ENCODE measurements around the gene OLR1. TPM values are rescaled to one million over a fixed set of nuclear protein-coding genes. Genes with fewer than 3 reads are reported as not detected.

OLR1 gene
- total RNA-seq, 1 donor from 2014 or later, result 0.98 TPM

DNA sequence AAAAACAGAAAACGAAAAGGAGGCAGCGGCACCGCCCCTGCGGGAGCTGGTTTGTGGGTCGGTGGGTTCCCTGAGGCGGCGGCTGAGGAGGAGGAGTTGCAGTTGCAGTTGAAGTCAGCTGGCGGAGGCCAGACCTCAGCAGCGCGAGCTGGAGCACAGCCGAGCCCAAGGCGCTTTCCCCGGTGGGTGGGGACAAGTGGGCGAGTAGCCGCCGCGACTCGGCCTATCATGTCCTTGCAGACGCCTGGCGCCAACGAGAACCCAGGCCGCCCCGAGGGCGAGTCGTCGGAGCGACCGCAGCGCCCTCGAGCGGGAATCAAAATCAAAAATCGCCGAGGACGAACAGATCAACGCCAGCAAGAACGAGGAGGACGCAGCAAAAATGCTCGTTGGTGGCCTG is 60.5 kb downstream of the OLR1 start:
- H2AFZ ChIP-seq (ENCODE audit: low read depth, low read length), result no peak overlapping the region
- Mint-ChIP-seq H3K4me3 (ENCODE audit: unreplicated experiment) (no peak overlapping the region), H3K9me3 (ENCODE audit: unreplicated experiment) (peaks cover 2% of the 10 kb centered on the region), H3K27me3 (ENCODE audit: low read depth, unreplicated experiment) (no peaks in the 10 kb centered on the region), H3K4me1 (ENCODE audit: low read depth, unreplicated experiment) (no peaks in the 10 kb centered on the region), H3K36me3 (ENCODE audit: low read depth, unreplicated experiment) (no peaks in the 10 kb centered on the region), H3K27ac (ENCODE audit: unreplicated experiment) (no peak overlapping the region)
- H3K36me3 ChIP-seq (ENCODE audit: insufficient read depth, low read length), result no peaks in the 10 kb centered on the region
- H4K20me1 ChIP-seq (ENCODE audit: insufficient read depth, low read length), result no peaks in the 10 kb centered on the region
- H3K79me2 ChIP-seq (ENCODE audit: insufficient read depth, low read length), result no peaks in the 10 kb centered on the region
- FAIRE-seq (no peak), DNase-seq (ENCODE audit: low read depth) (no peak)
- H3K4me2 ChIP-seq (ENCODE audit: low read length), result no peak overlapping the region
- no peaks in the 10 kb centered on the region for H3K4me1 ChIP-seq (ENCODE audit: insufficient read depth, low read length)
- no peak overlapping the region for H3K9ac ChIP-seq (ENCODE audit: low read length)
- no peaks in the 10 kb centered on the region for H3K27me3 ChIP-seq (ENCODE audit: insufficient read depth, low read length)
- H3K9me3 ChIP-seq (ENCODE audit: insufficient read depth, low read depth, low read length), result no peaks in the 10 kb centered on the region
- TF ChIP-seq, protein P1, sequence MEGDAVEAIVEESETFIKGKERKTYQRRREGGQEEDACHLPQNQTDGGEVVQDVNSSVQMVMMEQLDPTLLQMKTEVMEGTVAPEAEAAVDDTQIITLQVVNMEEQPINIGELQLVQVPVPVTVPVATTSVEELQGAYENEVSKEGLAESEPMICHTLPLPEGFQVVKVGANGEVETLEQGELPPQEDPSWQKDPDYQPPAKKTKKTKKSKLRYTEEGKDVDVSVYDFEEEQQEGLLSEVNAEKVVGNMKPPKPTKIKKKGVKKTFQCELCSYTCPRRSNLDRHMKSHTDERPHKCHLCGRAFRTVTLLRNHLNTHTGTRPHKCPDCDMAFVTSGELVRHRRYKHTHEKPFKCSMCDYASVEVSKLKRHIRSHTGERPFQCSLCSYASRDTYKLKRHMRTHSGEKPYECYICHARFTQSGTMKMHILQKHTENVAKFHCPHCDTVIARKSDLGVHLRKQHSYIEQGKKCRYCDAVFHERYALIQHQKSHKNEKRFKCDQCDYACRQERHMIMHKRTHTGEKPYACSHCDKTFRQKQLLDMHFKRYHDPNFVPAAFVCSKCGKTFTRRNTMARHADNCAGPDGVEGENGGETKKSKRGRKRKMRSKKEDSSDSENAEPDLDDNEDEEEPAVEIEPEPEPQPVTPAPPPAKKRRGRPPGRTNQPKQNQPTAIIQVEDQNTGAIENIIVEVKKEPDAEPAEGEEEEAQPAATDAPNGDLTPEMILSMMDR (IDR thresholded peaks at IDR 0.05; ENCODE audit: insufficient read depth, low read depth, low read length), result no peak
- no peak for TF ChIP-seq EZH2 (IDR thresholded peaks at IDR 0.05; ENCODE audit: insufficient read depth, low read length)
- H3K27ac ChIP-seq (ENCODE audit: low read depth, low read length), result no peak overlapping the region
- no peak overlapping the region for H3K4me3 ChIP-seq (ENCODE audit: insufficient read depth, low read depth, low read length)

- no peaks in the 10 kb centered on the region for H3K36me3 Mint-ChIP-seq (ENCODE audit: low read depth, unreplicated experiment)
- Histone ChIP-seq H2AFZ (ENCODE audit: low read depth, low read length) (no peak overlapping the region), H3K27me3 (ENCODE audit: insufficient read depth, low read length) (no peaks in the 10 kb centered on the region), H3K79me2 (ENCODE audit: insufficient read depth, low read length) (no peaks in the 10 kb centered on the region), H3K9ac (ENCODE audit: low read length) (no peak overlapping the region), H3K4me2 (ENCODE audit: low read length) (no peak overlapping the region), H4K20me1 (ENCODE audit: insufficient read depth, low read length) (no peaks in the 10 kb centered on the region), H3K27ac (ENCODE audit: low read depth, low read length) (no peak overlapping the region), H3K4me1 (ENCODE audit: insufficient read depth, low read length) (no peaks in the 10 kb centered on the region), H3K36me3 (ENCODE audit: insufficient read depth, low read length) (no peaks in the 10 kb centered on the region), H3K9me3 (ENCODE audit: insufficient read depth, low read depth, low read length) (no peaks in the 10 kb centered on the region), H3K4me3 (ENCODE audit: insufficient read depth, low read depth, low read length) (no peak overlapping the region)
- FAIRE-seq, result peak; percentile 56
- peaks cover 2% of the 10 kb centered on the region for H3K9me3 Mint-ChIP-seq (ENCODE audit: unreplicated experiment)
- H3K4me3 Mint-ChIP-seq (ENCODE audit: unreplicated experiment), result no peak overlapping the region
- DNase-seq (ENCODE audit: low read depth), result no peak
- peaks cover 2% of the 10 kb centered on the region for H3K27me3 Mint-ChIP-seq (ENCODE audit: low read depth, unreplicated experiment)
- H3K4me1 Mint-ChIP-seq (ENCODE audit: low read depth, unreplicated experiment), result no peaks in the 10 kb centered on the region
- H3K27ac Mint-ChIP-seq (ENCODE audit: unreplicated experiment), result no peak overlapping the region
- TF ChIP-seq EZH2 (IDR thresholded peaks at IDR 0.05; ENCODE audit: insufficient read depth, low read length), result no peak
- TF ChIP-seq, protein P1 (IDR thresholded peaks at IDR 0.05; ENCODE audit: insufficient read depth, low read depth, low read length), result no peak
Measured at GRCh38 chr12:10110256-10110844, 61.6 kb downstream of the OLR1 start.

Other genes with a start within 250 kb of the OLR1 start
- gene CLEC2A, start 239.8 kb downstream of the OLR1 start, total RNA-seq, result 0.84 and 2.0 TPM in 2 replicates
- gene CLEC12A, start 200.7 kb downstream of the OLR1 start, total RNA-seq, result not detected in 2 replicates
- not detected in 2 replicates for gene CLEC1B, start 173.0 kb downstream of the OLR1 start, total RNA-seq
- gene CLEC12B, start 161.5 kb downstream of the OLR1 start, total RNA-seq, result 0.14 TPM in 1 of 2 replicates, not detected in the other
- not detected in 2 replicates for gene CLEC9A, start 141.4 kb downstream of the OLR1 start, total RNA-seq
- not detected in 2 replicates for gene CLEC1A, start 73.1 kb downstream of the OLR1 start, total RNA-seq
- 1.1 and 1.4 TPM in 2 replicates for gene CLEC7A, start 41.9 kb downstream of the OLR1 start, total RNA-seq
- gene TMEM52B, start 6.9 kb upstream of the OLR1 start, total RNA-seq, result 0.45 TPM in 1 of 2 replicates, not detected in the other
- gene GABARAPL1, start 40.7 kb upstream of the OLR1 start, total RNA-seq, result 108 and 119 TPM in 2 replicates
- 0.45 and 0.91 TPM in 2 replicates for gene KLRD1, start 135.7 kb upstream of the OLR1 start, total RNA-seq
- 0.73 and 1.1 TPM in 2 replicates for gene KLRK1, start 217.9 kb upstream of the OLR1 start, total RNA-seq
- 0.53 and 0.70 TPM in 2 replicates for gene KLRC4, start 237.6 kb upstream of the OLR1 start, total RNA-seq
- gene KLRC3, start 248.5 kb upstream of the OLR1 start, total RNA-seq, result 0.94 and 1.2 TPM in 2 replicates